Skeletal muscle tissue (tissue), 4 donors: ENCODE measurements around the gene GALNT16. TPM values are rescaled to one million over a fixed set of nuclear protein-coding genes. Genes with fewer than 3 reads are reported as not detected.

Experiments
- H3K27ac ChIP-seq: one replicate; pipeline ENCODE4 v1.7.0; 2013; ENCODE audit warnings: mild to moderate bottlenecking, low read depth, low read length, inconsistent platforms
- H3K27me3 ChIP-seq, 3 donors: one replicate each; pipeline ENCODE4 v1.7.0; 2013; ENCODE audit warnings: low read length in 3 of 3; ENCODE audit not compliant: control insufficient read depth in 3 of 3, insufficient read depth in 3 of 3
- H3K36me3 ChIP-seq, 3 donors: one replicate each; pipeline ENCODE4 v1.7.0; 2013; ENCODE audit warnings: low read length in 3 of 3; ENCODE audit not compliant: control insufficient read depth in 3 of 3, insufficient read depth in 3 of 3
- H3K4me1 ChIP-seq, 3 donors: one replicate each; pipeline ENCODE4 v1.7.0; 2013; ENCODE audit warnings: low read length in 3 of 3, mild to moderate bottlenecking in 3 of 3; ENCODE audit not compliant: control insufficient read depth in 3 of 3, insufficient read depth in 3 of 3
- H3K4me3 ChIP-seq, 3 donors: one replicate each; pipeline ENCODE4 v1.7.0; 2013; ENCODE audit warnings: low read length in 3 of 3
- H3K9ac ChIP-seq, 3 donors: one replicate each; pipeline ENCODE4 v1.7.0; 2013; ENCODE audit warnings: low read length in 3 of 3, mild to moderate bottlenecking in 3 of 3, moderate library complexity in 2 of 3, low read depth in 1 of 3
- H3K9me3 ChIP-seq, 3 donors: one replicate each; pipeline ENCODE4 v1.7.0; 2013; ENCODE audit warnings: low read length in 3 of 3; ENCODE audit not compliant: control insufficient read depth in 3 of 3
- total RNA-seq: library from RNA; depleted of rRNA; stranded (reverse); fragments of >200 nt; gene quantifications from one replicate; pipeline ENCODE4 v1.2.3, GENCODE V29; 2014
- donor health status: Osteomylitis.

GALNT16 gene
- total RNA-seq, 1 donor from 2014 or later: 8.4 TPM

- H3K9ac ChIP-seq: no peak overlapping the region
- no peak overlapping the region for H3K4me3 ChIP-seq
- H3K27ac ChIP-seq: peak overlapping the region; percentile 72
- peaks cover 5 to 6% (median 5%) of the 10 kb centered on the region in 3 donors for H3K4me1 ChIP-seq
- peaks cover 0 to 2% (median 0%) of the 10 kb centered on the region in 3 donors for H3K36me3 ChIP-seq
- H3K9me3 ChIP-seq: no peaks in the 10 kb centered on the region
- H3K27me3 ChIP-seq: peaks cover 0 to 3% (median 0%) of the 10 kb centered on the region in 3 donors
Observed at GRCh38 chr14:69355607-69356281, 95.8 kb downstream of the GALNT16 start.

- no peak overlapping the region for H3K9ac ChIP-seq
- no peaks in the 10 kb centered on the region for H3K9me3 ChIP-seq
- H3K27ac ChIP-seq: no peak overlapping the region
- H3K4me3 ChIP-seq: no peak overlapping the region
- peaks cover 0 to 2% (median 0%) of the 10 kb centered on the region in 3 donors for H3K36me3 ChIP-seq
- H3K27me3 ChIP-seq: peaks cover 0 to 1% (median 0%) of the 10 kb centered on the region in 3 donors
- peaks cover 5 to 6% (median 5%) of the 10 kb centered on the region in 3 donors for H3K4me1 ChIP-seq
Observed at GRCh38 chr14:69356903-69357543, 97.1 kb downstream of the GALNT16 start.

GRCh38 chr14:69357544-69358200 lies 97.7 kb downstream of the GALNT16 start:
- no peak overlapping the region for H3K9ac ChIP-seq

GRCh38 chr14:69358233-69358963 lies 98.4 kb downstream of the GALNT16 start:
- Histone ChIP-seq H3K27me3 (no peaks in the 10 kb centered on the region), H3K36me3 (peaks cover 0 to 2% (median 0%) of the 10 kb centered on the region in 3 donors), H3K27ac (no peak overlapping the region), H3K9me3 (no peaks in the 10 kb centered on the region), H3K9ac (no peak overlapping the region), H3K4me3 (no peak overlapping the region), H3K4me1 (peaks cover 5 to 6% (median 5%) of the 10 kb centered on the region in 3 donors)

More at GRCh38 chr14:69357544-69358200, 97.7 kb downstream of the GALNT16 start:
- H3K27ac ChIP-seq: no peak overlapping the region
- no peaks in the 10 kb centered on the region for H3K27me3 ChIP-seq
- peaks cover 5 to 6% (median 5%) of the 10 kb centered on the region in 3 donors for H3K4me1 ChIP-seq
- H3K4me3 ChIP-seq: no peak overlapping the region
- no peaks in the 10 kb centered on the region for H3K9me3 ChIP-seq
- H3K36me3 ChIP-seq: peaks cover 0 to 2% (median 0%) of the 10 kb centered on the region in 3 donors

- H3K4me3 ChIP-seq: no peak overlapping the region
- H3K4me1 ChIP-seq: peaks cover 5 to 6% (median 5%) of the 10 kb centered on the region in 3 donors
- H3K9ac ChIP-seq: no peak overlapping the region
- H3K27ac ChIP-seq: no peak overlapping the region
- no peaks in the 10 kb centered on the region for H3K27me3 ChIP-seq
- peaks cover 0 to 2% (median 0%) of the 10 kb centered on the region in 3 donors for H3K36me3 ChIP-seq
- H3K9me3 ChIP-seq: no peaks in the 10 kb centered on the region
Observed at GRCh38 chr14:69358966-69359365, 99.0 kb downstream of the GALNT16 start.

- no peaks in the 10 kb centered on the region for H3K9me3 ChIP-seq
- H3K9ac ChIP-seq: no peak overlapping the region
- H3K27ac ChIP-seq: no peak overlapping the region
- peaks cover 0 to 2% (median 0%) of the 10 kb centered on the region in 3 donors for H3K36me3 ChIP-seq
- no peak overlapping the region for H3K4me3 ChIP-seq
- no peaks in the 10 kb centered on the region for H3K27me3 ChIP-seq
- peaks cover 2% of the 10 kb centered on the region in 3 donors for H3K4me1 ChIP-seq
Observed at GRCh38 chr14:69360438-69361108, 100.6 kb downstream of the GALNT16 start.

- Histone ChIP-seq H3K9ac (no peak overlapping the region), H3K27me3 (peaks cover 0 to 3% (median 0%) of the 10 kb centered on the region in 3 donors), H3K4me3 (no peak overlapping the region), H3K36me3 (peaks cover 0 to 2% (median 0%) of the 10 kb centered on the region in 3 donors), H3K27ac (no peak overlapping the region), H3K9me3 (no peaks in the 10 kb centered on the region), H3K4me1 (no peaks in the 10 kb centered on the region)
Observed at GRCh38 chr14:69363055-69363454, 103.1 kb downstream of the GALNT16 start.

- no peaks in the 10 kb centered on the region for H3K9me3 ChIP-seq
- H3K27me3 ChIP-seq: peaks cover 0 to 3% (median 0%) of the 10 kb centered on the region in 3 donors
- H3K36me3 ChIP-seq: no peaks in the 10 kb centered on the region
- H3K4me1 ChIP-seq: peaks cover 0 to 5% (median 0%) of the 10 kb centered on the region in 3 donors
- H3K4me3 ChIP-seq: no peak overlapping the region
- H3K27ac ChIP-seq: no peak overlapping the region
- H3K9ac ChIP-seq: no peak overlapping the region
Observed at GRCh38 chr14:69363964-69364363, 104.0 kb downstream of the GALNT16 start.

- peaks cover 0 to 3% (median 0%) of the 10 kb centered on the region in 3 donors for H3K27me3 ChIP-seq
- no peaks in the 10 kb centered on the region for H3K36me3 ChIP-seq
- no peak overlapping the region for H3K27ac ChIP-seq
- no peak overlapping the region for H3K4me3 ChIP-seq
- H3K9ac ChIP-seq: no peak overlapping the region
- H3K4me1 ChIP-seq: peaks cover 0 to 5% (median 0%) of the 10 kb centered on the region in 3 donors
- no peaks in the 10 kb centered on the region for H3K9me3 ChIP-seq
Observed at GRCh38 chr14:69364378-69364777, 104.4 kb downstream of the GALNT16 start.
